Embryonic facial prominence (tissue), 1 donor: ENCODE measurements around the gene KLK6.
"Not testable (repeated sequence)": the region's sequence is repeated elsewhere in the genome, so short reads cannot be mapped to it uniquely, and the experiment has no call there.

Experiments
- DNase-seq: peaks from one replicate; pipeline ENCODE4 v3.0.0-alpha.2; 2016; ENCODE audit errors: extremely low spot score

The KLK6 gene

DNA sequence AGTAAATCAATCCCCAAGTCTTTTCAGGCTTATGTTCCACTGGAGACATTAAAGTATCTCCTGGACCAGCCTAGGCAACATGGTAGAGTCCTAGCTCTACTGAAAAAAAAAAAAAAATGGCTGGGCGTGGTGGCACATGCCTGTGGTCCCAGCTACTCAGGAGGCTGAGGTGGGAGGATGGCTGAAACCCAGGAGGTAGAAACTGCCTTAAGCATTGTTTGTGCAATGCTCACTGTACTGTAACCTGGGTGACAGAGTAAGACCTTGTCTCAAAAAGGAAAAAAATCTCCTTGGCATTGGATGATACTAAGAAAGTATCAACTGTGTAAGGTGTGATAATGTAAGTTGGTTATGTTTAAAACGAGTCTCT, 23.3 kb upstream of the KLK6 start:
- DNase-seq, result no peak

DNA sequence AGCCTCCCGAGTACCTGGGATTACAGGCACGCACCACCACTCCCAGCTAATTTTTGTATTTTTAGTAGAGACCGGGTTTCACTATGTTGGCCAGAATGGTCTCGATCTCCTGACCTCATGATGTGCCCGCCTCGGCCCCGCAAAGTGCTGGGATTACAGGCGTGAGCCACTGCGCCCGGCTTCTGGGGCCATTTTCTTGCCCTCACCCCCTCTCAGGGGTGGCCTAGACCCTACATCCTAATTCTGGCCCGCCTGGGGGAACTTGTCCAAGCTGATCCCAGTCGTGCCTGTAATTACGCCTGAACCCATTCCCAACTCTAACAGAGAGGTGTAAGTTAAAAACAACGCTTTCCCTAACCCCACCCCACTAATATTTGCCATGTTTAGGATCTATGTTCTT, 15.0 kb upstream of the KLK6 start:
- DNase-seq, result not testable (repeated sequence)

DNA sequence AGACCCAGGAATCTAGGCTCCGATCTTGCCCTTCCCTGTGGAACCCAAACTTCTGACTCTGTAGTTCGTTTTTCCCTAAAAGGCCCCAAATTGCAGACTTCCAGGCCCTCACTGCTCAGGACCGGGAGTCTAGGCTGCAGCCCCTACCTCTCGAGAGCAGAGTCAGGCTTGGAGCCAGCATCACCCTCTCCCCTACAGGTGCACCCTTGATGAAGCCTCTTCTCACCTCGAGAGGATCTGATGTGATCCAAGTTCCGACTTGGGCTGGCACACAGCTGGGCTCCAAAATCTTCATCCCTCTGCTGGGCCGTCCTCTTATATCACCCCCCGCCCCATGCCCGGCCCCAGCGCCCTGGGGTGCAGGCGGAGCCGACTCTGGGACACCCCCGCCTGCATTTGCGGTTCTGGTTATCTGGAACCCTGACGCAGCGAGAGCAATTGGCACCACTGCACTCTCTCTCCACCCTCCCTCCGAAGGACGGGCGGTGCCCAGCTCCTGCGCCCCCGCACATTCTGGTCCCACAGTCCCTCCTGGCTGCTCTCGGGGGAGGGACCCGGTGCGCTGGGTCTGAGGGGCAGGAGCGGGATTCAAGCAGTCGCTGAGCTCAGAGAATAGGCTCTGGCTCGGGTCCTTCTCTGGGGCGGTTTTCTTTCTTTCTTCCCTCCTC, 14.4 kb upstream of the KLK6 start, which contains the start of gene KLK7:
KLK7 (minus strand) TSS at position 293 of the 668 bp plus-strand sequence. CDS start 1,518 bp downstream, outside the sequence.
- DNase-seq, result no peak

DNA sequence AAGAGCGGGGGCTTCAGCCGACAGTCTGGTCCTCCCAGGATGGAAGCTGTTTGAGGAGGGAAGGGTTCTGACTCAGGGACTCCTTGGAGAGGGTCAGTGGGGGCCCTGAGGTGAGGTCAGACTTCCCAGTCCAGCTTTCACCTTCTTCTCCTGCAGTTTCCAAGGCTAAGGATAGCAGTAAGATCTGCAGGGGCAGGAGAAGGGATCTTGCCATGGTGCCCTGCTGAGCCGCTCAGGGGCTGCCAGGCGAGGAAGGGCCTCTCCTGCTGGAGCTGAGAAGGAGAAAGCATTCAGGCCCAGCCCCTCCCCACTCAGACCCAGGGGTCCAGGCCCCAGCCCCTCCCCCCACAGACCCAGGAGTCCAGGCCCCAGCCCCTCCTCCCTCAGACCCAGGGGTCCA, 12.8 kb upstream of the KLK6 start:
- DNase-seq, result no peak

DNA sequence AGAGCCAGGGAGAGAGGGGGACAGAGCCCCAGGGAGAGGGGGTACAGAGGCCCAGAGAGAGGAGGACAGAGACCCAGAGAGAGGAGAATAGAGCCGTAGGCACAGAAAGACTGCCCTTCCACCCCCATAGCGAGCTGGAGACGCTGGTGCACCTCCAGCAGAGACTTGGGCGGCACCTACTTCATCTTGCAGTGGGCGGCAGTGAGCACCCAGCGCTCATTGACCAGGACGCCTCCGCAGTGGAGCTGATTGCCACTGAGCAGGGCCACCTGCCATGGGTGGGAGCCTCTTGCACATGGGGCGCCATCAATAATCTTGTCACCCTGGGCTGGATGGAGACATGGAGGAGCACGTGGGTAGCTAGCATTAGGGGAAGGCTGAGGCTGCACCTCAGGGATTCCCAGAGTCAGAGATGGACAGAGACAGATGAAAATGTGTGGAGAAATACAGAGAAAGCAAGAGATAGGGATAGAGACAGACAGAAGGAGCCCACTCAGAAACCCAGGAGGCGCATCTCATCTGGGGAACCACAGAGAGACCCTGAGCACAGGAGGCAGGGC, 12.3 kb upstream of the KLK6 start:
- no peak for DNase-seq

DNA sequence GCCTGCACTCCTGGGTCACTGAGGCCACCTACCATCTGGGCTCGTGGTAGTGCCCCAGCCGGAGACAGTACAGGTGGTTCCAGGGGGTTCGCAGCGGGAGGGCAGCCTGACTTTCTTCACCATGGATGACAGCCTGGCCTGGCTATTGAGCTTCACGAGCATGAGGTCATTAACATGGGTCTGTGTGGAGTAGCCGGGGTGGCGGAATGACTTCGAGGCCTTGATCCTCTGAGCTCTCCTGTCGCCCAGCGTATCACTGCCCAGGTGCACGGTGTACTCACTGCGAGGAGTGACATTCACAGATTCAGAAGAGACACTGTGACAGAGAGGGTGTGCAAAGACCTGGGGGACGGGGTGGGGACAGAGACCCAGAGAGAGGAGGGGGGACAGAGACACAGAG, 10.8 kb upstream of the KLK6 start:
- DNase-seq, result no peak

DNA sequence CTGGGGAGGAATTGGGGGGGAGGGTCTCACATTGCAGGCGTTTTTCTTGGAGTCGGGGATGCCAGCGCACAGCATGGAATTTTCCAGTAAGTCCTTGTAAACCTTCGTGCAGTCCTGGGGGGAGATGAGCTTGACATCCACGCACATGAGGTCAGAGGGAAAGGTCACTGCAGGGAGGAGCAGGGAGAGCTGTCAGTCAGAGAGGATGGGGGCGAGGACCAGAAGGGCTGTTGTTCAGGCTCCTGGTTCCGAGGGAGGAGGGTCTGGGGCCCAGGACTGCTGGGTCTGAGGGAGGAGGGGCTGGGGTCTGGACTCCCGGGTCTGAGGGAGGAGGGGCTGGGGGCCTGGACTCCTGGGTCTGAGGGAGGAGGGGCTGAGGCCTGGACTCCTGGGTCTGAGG, 10.4 kb upstream of the KLK6 start:
- DNase-seq, result no peak

DNA sequence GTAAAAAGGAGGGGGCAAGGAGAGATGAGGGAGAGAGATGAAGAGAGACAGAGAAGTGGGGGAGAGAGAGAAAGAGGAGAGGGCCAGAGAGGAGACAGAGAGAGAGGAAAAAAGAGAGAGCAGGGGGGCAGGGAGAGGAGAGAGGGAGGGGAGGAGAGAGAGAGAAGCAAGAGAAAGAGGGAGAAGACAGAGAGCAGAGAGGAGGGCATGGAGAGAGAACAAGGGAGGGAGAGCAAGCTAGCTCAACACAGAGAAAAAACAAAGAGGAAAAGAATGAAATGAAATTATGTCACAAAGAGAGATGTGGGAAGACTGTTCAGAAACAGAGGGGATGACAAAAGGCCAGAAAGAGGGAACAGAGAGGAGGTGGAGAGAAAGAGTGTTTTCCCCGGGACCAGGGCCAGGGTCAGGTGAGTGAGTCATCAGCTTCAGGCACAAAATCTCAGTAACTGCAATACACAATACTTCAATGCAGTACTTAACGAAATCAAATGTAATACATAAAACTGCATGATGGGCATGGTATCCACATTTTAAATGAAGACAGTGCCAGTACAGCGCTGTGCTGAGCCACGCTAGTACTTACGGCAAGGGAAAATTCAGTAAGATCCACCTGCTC, 9.5 kb upstream of the KLK6 start:
- no peak for DNase-seq

DNA sequence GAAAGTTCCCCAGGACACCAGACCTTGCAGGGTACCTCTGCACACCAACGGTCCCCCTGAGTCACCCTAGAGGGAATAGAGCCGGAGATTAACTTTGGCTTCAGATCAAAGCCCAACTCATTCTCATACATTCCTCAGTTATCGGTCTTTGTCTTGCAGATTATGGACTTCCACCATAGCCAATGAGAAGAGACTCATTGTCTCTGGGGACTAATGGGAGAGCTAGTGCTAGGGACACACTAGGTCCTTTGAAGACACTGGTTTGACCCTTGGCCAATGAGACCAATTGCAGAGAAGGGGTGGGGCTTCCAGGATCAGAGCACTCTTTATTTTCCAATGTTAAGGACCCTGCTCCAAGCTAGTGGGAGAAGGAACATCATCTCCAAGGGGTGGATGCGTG, 8.2 kb upstream of the KLK6 start:
- no peak for DNase-seq

DNA sequence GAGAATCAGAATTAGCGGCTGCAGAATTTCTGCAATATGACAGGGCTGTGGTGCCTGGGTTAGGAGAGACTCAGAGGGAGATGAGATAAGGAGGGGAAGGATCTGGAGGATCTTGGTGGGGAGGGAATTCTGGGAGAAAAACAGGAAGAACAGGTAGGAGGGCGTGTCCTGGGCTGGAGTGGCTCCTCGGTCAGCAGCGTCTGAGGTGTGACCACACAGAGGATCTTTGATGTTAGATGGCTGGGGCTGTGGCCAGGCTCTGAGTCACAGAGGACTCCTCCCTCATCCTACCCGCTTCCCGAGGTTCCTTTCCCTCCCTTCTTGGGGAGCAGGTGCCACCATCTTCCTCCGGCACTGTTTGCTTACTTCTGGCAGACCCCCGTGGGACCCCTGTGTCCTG, 6.4 kb upstream of the KLK6 start:
- DNase-seq, result no peak

DNA sequence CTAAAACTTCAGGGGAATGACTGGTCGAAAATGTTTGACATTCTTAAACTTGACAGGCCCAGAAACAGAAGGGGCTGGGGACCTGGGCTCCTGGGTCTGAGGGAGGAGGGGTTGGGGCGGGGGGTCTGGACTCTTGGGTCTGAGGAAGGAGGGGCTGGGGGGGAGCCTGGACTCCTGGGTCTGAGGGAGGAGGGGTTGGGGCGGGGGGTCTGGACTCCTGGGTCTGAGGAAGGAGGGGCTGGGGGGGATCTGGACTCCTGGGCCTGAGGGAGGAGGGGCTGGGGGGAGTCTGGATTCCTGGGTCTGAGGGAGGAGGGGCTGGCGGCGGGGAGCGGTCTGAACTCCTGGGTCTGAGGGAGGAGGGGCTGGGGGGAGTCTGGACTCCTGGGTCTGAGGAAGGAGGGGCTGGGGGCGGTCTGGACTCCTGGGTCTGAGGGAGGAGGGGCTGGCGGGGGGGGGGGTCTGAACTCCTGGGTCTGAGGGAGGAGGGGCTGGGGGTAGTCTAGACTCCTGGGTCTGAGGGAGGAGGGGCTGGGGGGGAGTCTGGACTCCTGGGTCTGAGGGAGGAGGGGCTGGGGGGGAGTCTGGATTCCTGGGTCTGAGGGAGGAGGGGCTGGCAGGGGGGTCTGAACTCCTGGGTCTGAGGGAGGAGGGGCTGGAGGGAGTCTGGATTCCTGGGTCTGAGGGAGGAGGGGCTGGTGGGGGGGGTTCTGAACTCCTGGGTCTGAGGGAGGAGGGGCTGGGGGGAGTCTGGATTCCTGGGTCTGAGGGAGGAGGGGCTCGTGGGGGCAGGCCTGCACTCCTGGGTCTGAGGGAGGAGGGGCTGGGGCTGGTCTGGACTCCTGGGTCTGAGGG, 5.5 kb upstream of the KLK6 start:
- no peak for DNase-seq

DNA sequence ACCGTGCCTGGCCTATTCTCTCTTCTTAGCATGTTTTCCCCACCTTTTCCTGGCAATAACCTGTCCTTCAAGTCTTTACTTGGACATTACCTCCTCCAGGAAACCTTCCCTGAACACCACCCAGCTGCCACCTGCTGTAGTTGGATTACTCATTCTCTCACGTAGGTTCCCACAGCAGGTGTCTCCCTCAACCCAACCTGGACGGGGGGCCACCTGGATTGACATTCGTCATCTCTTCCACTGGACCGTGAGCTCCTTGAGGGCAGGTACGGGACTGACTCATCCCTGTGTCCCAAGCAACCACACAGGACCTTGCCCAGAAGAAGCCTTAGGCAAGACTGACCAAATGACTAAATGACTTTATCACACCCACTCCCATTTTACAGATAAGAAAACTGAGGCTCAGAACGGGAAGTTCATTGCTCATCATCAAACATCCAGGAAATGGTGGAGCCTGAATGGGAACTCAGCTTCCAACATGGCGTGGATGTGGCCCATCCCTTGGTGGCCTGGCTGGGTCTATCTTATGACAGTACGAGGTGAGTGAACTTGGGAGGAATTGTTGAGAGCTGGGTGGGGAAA, 3.5 kb upstream of the KLK6 start:
- no peak for DNase-seq

DNA sequence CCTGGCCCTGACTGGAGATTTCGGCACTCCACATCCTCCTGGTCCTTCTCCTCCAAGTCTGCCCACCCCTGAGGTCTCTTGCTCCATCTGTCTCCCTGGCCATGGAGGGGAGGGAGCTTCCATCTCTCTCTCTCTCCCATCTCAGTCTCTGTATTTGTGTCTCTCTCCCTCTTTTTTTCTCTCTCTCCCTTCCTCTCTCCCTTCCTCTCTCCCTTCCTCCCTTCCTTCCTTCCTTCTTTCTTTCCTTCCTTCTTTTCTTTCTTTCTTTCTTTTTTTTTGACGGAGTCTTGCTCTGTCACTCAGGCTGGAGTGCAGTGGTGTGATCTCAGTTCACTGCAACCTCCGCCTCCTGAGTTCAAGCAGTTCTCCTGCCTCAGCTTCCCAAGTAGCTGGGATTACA, 419 bp upstream of the KLK6 start:
- not testable (repeated sequence) for DNase-seq

DNA sequence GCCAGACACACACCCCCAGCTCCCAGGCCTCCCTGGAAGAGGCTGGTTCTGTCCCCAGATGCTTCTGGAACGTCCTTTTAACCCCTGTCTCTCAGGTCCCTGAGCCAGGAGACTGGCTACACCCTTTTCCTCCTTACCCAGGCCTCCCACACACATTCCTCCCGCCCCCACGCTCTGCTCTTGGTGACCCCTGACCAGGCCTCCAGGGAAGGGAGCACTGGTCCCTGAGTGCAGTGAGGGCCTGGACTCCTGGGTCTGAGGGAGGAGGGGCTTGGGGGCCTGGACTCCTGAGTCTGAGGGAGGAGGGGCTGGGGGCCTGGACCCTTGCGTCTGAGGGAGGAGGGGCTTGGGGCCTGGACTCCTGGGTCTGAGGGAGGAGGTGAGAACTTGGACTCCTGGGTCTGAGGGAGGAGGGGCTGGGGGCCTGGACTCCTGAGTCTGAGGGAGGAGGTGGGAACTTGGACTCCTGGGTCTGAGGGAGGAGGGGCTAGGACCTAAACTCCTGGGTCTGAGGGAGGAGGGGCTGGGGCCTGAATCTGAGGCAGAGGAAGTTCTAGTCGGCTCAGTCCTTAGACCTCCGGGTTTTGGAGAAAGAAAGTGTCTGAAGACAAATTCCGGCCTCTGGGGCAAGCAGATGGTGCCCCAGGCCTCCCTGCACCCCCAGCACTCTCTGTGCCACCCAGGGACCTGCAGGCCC, 527 bp downstream of the KLK6 start:
- no peak for DNase-seq

DNA sequence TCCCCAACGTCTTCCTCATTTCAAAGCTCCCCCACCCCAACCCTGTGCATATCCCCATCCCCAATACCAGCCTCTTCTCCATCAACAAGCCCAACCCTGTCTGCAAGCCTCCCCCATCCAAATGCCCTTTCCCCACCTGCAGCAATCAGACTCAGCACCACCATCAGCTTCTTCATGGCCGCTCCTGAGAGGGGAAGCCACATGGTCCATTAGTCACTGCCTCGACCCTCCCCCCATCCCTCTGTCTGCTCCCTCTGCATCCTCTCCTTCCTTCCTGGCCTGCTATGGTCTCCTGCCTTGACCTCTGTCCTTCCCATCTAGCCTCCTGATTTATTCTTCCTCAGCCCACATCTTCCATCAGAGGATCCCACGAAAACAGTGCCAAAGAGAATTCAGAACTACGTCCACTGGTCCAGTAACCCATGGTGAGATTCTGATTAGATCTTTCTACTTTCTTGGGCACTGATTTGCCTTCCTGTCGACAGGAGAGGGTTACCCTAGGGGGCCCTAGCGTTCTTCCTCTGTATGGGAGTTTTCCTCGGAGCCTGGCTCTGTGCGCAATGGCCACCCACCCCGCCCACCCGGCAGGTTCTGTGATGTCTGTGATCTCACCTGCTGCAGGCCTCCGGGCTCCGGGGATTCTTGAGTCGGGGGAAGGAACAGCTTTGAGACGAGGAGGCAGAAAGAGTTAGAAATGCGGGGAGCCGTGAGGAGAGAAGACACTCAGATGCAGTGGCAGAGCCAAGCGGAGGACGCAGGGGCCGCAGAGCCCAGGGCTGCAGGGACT, 1.3 kb downstream of the KLK6 start:
- no peak for DNase-seq

DNA sequence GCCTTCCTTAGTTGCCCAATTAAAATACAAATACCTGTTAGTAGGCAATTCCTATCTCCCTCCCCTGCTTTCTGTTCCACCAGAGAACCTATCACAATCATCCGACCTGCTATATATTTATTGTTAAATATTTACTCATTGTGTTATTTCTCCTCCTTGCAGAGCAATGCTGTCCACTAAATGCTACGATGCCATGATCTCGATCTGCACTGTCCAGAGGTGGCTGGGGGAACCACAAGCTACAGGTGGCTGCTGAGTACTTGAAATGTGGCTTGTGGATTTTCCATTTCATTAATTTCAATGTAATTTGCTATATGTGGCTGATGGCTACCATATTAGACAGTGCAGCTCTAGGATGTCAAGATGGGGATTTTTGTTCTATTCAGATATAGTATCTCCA, 5.1 kb downstream of the KLK6 start:
- DNase-seq, result no peak

DNA sequence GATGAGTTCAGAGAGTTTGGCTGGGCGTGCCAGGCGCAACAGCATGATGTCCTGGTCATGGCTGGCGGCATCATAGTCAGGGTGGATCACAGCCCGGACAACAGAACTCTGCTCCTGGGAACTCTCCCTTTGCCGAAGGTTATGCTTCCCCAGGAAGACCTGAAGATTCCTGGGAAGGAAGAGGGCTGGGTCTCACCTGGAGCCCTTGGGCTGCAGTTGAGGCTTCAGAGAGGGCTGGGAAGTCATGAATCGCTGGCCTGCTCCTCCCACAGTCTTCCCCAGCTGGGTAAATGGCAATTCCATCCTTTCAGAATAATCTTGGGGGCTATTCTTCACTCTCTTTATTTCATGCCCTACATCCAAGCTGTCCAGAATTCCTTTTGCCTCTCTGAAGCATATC, 6.0 kb downstream of the KLK6 start:
- no peak for DNase-seq

DNA sequence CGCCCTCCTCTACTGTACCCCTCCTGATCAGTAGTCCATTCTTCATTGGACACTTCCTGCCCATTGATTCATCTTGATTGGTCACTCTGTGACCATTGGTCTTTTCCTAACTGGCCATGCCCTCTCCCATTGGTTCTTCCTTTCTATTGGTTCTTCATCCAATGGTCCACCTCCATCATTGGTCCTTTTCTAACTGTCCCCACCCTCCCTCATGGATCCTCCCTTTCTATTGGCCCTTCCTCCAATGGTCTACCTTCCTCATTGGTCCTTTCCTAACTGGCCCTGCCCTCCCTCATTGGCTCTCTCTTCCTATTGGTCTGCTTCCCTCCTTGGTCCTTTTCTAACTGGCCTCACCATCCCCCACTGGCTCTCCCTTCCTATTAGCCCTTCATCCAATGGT, 7.1 kb downstream of the KLK6 start:
- DNase-seq, result no peak

DNA sequence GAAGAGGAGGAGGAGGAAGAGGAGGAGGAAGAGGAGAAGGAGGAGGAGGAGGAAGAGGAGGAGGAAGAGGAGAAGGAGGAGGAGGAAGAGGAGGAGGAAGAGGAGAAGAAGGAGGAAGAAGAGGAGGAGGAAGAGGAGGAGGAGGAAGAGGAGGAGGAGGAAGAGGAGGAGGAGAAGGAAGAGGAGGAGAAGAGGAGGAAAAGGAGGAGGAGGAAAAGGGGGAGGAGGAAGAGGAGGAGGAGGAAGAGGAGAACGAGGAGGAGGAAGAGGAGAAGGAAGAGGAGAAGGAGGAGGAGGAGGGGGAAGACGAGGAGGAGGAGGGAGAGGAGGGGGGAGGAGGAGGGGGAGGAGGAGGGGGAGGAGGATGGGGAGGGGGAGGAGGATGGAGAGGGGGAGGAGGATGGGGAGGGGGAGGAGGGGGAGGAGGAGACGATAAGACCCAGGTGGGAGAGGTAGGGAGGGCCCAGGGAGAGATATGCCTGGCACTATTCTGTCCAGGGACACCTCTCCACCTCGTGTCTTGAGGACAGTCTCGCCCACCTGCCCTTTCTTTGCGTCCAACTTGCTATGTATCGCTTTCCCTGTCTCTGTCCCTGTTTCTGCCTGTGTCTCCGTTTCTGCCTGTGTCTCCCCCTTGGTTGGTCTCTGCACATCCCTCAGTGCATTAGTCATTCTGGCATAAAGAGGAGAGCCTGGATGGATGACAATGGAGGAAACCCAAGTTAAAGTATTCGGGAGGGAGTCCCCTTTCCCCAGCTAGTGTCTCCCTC, 9.5 kb downstream of the KLK6 start:
- DNase-seq, result no peak

DNA sequence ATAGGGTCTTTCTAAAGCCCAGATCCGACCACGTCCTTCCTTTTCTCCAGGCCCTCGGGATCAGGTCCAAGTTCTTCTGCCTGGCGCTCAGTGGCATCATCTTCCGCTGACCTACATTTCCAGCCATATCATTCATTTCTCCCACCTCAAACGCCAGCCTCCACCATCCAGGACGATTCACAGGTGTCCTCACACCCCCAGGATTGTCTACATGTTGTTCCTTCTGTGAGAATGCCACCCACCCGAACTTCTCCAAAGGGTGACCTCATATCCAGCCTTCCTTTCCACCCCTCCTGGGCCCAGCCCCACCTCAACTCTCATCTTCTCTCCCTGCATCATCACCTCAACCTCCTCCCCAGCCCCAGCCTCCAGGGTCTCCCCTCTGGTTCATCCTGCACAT, 11.8 kb downstream of the KLK6 start:
- no peak for DNase-seq
